NOMO-1 treated with DMSO at 0.1 percent for 48 hours (cell line): Measurements from ENCODE around the gene GALNT15.

Experiments used
- DNase-seq: peaks from one replicate; lab custom pipeline; 2025; ENCODE audit not compliant: unreplicated experiment; lab: John Stamatoyannopoulos, UW

Gene GALNT15

DNA sequence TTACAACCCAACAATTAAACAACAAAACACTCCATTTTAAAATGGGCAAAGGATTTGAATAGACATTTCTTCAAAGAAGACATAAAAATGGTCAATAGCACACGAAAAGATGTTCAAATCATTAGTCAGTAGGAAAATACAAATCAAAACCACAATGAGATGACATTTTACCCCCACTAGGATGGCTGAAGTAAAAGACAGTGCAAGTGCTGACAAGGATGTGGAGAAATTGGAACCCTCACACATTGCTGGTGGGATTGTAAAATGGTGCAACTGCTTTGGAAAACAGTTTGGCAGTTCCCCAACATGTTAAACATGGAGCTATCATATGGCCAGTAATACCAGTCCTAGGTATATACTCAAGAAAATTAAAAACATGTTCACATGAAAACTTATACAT, 11.6 kb downstream of the GALNT15 start:
- DNase-seq, result no peak

DNA sequence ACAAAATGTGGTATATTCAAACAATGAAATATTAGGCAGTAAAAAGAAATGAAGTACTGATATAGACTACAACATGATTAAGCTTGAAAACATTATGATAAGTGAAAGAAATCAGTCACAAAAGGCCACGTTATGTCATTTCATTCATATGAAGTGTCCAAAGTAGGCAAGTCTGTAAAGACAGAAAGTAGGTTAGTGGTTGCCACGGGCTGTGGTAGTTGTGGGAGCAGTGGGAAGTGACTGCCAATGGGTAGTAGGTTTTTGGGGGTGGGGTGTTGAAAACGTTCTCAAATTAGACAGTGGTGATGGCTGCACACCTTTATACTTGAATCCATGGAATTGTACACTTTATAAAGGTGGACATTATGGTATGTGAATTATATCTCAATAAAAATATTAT, 12.1 kb downstream of the GALNT15 start:
- no peak for DNase-seq

GRCh38 chr3:16187213-16187790, 12.8 kb downstream of the GALNT15 start:
- no peak for DNase-seq

- DNase-seq, result no peak
Measured at GRCh38 chr3:16188071-16188470, 13.6 kb downstream of the GALNT15 start.

GRCh38 chr3:16189201-16189600, 14.7 kb downstream of the GALNT15 start:
- DNase-seq, result no peak

- DNase-seq, result no peak
Measured at GRCh38 chr3:16190704-16191103, 16.2 kb downstream of the GALNT15 start.

DNA sequence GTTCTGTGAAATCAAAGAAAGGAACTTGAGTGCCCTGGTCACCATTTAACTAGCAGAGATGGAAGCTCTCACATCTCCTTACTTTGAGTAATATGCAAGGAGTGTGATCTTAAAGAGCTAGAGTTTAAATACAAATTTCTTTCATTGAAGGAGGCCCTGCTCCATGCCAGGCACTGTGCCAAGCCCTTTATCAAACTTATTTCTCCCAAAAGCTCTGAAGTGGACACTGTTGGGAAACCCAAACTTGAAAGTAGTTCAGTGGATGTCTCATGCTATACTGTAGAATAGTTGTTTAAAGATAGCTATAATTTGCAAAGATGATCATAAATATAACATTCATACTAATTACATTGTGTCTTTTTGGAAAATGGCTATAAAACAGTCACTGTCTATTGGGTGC, 17.1 kb downstream of the GALNT15 start:
- DNase-seq, result no peak

GRCh38 chr3:16192176-16192811, 17.8 kb downstream of the GALNT15 start:
- no peak for DNase-seq

- no peak for DNase-seq
Measured at GRCh38 chr3:16198427-16198826, 23.9 kb downstream of the GALNT15 start.

GRCh38 chr3:16199769-16200168, 25.3 kb downstream of the GALNT15 start:
- DNase-seq, result no peak

GRCh38 chr3:16200411-16200810, 25.9 kb downstream of the GALNT15 start:
- no peak for DNase-seq

DNA sequence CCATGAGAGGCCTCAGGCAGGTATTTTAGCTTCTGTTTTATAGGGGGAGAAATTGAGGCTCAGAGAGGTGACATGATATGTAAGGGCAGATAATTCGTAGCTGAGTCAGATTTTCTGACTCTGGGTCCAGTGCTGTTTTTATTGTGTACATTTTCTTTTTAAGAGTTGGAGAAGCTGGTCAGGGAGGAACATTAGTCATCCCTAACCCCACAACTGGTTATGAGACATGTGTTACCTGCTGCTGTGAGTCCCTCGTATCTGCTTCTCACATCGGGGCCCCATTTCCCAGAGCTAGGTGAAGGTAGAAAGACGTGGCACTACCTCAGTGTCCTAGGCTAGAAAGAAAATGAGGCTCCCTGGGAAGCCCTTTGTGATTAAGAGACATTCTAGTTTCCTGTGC, 28.6 kb downstream of the GALNT15 start:
- no peak for DNase-seq

GRCh38 chr3:16203671-16204629, 29.5 kb downstream of the GALNT15 start:
- DNase-seq, result no peak

DNA sequence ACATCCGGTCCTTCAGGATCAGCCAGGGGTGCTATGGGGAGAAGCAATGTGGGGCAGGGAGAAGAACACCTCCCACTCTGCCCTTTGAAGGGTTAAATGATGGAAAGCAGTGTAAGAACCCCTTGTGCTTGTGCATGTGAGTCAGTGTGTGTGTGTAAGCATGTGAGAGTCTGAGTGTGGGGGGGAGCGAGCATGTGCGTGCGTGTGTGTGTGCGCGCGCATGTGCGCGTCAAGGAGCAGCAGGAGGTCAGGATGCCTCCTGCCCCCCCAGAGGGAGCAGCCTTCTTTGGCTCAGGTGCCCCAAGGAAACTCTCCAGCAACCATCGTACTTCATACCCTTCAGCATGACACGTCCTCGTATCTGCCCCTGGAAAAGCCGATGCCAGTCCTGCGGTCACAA, 30.3 kb downstream of the GALNT15 start:
- DNase-seq, result no peak

- no peak for DNase-seq
Measured at GRCh38 chr3:16205156-16205870, 30.8 kb downstream of the GALNT15 start.

DNA sequence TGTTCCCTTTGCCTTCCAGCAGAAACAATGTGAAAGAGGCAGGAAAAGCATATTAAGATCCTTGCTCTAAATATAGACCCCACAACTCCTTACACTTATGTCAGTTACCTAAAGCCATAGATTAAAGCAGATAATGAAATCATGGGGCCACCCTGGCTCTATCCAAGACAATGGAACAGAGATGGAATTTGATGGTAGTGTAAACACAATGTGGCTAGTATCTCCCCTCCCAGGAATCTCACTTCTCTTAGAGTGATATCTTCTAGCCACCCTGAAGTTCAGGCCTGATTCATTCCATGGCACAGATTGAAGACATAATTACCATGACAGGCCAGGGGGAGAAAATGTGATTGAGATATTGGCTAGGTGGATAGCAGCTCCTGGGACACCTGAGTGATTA, 32.6 kb downstream of the GALNT15 start:
- DNase-seq, result no peak

DNA sequence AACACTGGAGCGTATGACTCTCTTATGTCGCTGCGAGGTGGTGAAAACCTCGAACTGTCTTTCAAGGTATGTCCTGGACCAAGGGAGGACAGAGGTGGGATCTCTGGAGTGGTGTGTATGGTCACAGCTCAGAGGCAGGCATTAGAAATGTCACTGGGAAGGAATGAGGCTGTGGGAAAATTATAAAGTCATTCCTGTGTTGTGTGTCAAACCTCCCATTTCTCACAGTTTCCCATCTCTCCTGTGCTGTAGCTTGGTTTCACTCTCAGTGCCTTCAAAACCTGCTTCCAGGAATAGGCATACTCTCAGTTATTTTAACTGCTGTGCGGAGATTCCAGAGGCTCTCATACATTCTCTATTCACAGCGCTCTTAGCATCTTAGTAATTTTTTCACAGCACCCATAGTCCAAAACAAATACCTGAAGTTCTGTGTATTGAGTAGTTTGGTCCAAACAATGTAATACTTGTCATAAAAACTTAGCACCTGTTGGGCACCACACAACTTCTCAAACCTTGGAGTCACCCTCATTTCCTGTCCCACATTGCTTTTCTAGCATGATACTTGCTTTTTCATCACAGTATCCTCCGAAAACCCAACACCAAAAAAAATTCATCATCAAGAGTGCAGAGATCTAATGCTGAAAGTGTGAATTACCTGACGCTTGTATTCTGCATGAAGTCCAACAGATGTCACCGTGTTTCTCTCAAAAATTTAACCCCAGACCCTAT, 36.9 kb downstream of the GALNT15 start:
- no peak for DNase-seq

DNA sequence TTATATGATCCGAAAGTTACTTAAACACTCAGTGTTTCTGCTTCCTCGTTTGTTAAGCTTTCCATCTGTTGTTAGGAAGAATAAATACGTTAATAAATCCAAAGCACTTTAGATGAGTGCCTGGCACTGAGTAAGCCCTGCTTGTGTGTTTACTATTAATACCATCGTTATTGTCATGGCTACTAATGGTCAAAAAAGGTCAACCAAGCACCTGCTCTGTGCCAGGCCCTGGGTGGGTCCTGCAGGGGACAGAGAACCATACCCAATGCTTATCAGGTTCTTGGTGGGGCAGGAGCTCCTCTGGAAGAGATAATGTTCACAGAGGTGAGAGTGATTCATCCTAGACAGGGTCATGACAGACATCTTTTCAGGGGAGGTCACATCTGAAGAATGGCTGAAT, 39.9 kb downstream of the GALNT15 start:
- DNase-seq, result no peak

GRCh38 chr3:16216373-16216935, 42.0 kb downstream of the GALNT15 start:
- DNase-seq, result no peak

DNA sequence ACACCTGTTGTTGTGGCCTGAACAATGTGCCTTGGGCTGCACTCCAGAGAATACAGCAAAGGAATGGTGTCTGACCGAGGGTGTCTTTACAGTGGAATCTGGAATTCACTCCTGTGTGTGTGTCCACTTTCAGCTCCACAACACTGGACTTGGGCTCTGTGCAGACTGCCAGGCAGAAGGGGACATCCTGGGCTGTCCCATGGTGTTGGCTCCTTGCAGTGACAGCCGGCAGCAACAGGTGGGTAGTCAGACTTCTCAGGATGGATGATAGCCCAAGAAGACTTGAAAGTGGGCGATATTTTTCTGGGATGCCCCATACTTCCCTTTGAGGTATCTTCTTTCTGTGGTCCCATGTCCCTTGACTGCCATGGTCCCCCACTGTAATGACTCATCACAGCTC, 45.3 kb downstream of the GALNT15 start:
- DNase-seq, result no peak
